Stomach (tissue), 9 donors: ENCODE results near the gene CDH23. TPM values are rescaled to one million over a fixed set of nuclear protein-coding genes. Genes with fewer than 3 reads are reported as not detected.

ENCODE experiments used
- DNase-seq, 2 donors: peaks; one replicate each; pipeline versions ENCODE4 v3.0.0 to v3.0.0-alpha.2; 2013 to 2019
- H3K27ac ChIP-seq, 5 donors: fragments of 200-600 bp in 4 of 5; sonication (generic) in 4 of 5; one replicate each; pipeline ENCODE4 v1.5.1; 2013 to 2019; ENCODE audit warnings: mild to moderate bottlenecking in 1 of 5, moderate library complexity in 1 of 5
- H3K27me3 ChIP-seq, 3 donors: fragments of 200-600 bp; sonication (generic); one replicate each; pipeline ENCODE4 v1.5.1; 2017 to 2019; ENCODE audit warnings: mixed run types in 1 of 3
- H3K36me3 ChIP-seq, 4 donors: fragments of 200-600 bp; sonication (generic); 1 replicate in 3 of 4; 2 replicates in 1 of 4; pipeline ENCODE4 v1.5.1; 2016 to 2019
- H3K4me1 ChIP-seq, 4 donors: fragments of 200-600 bp; sonication (generic); one replicate each; pipeline ENCODE4 v1.5.1; 2016 to 2019
- H3K4me3 ChIP-seq, 4 donors: fragments of 200-600 bp; sonication (generic) in 3 of 4; one replicate each; pipeline ENCODE4 v1.5.1; 2016 to 2019; ENCODE audit warnings: mild to moderate bottlenecking in 1 of 4
- H3K9me3 ChIP-seq, 4 donors: fragments of 200-600 bp; sonication (generic); one replicate each; pipeline ENCODE4 v1.5.1; 2016 to 2019
- EP300 ChIP-seq: sonication (generic); formaldehyde crosslinking; IDR thresholded peaks from one replicate; pipeline ENCODE4 v1.6.1; 2017; ENCODE audit warnings: antibody characterized with exemption
- POLR2A ChIP-seq, 4 donors: fragments of 450-650 bp; IDR thresholded peaks; one replicate each; pipeline ENCODE4 v1.6.1; 2016; ENCODE audit warnings: antibody characterized with exemption in 4 of 4, control low read depth in 2 of 4, mild to moderate bottlenecking in 1 of 4, moderate library complexity in 1 of 4
- POLR2AphosphoS5 ChIP-seq, 3 donors: sonication (generic); formaldehyde crosslinking; IDR thresholded peaks; one replicate each; pipeline ENCODE4 v1.6.1; 2016; ENCODE audit warnings: antibody characterized with exemption in 3 of 3
- WGBS, 5 donors: extraction: QIAGEN DNeasy Blood & Tissue Kit in 3 of 5; methylation state at CpG; one replicate each; pipeline versions ENCODE4 v1.1.5 to v1.1.7; 2013 to 2018; 5-methylcytosine and 5-hydroxymethylcytosine counted together
- intact Hi-C: fragments of 100-400 bp; cut with DNase I; formaldehyde crosslinking; loops from one replicate; pipeline ENCODE4 v1.15.1; 2023; ENCODE audit warnings: low total_unique reads
- polyA plus RNA-seq, 3 donors: library from polyadenylated mRNA; stranded (reverse); fragments of 200-250 nt; gene quantifications; one replicate each; pipeline ENCODE4 v1.2.3, GENCODE V29; 2013
- total RNA-seq, 5 donors: library from RNA; depleted of rRNA; stranded (reverse); fragments of >200 nt; gene quantifications; one replicate each; pipeline versions ENCODE4 v1.1.0 to v1.2.3, GENCODE V29; 2014 to 2016
- TF ChIP-seq, protein P1 (sequence below), 7 experiments: fragments of 450-650 bp in 4 of 7; fragments of 200-600 bp in 3 of 7; sonication (generic) in 3 of 7; IDR thresholded peaks; one replicate each; pipeline ENCODE4 v1.5.1; 2016 to 2019; ENCODE audit warnings: antibody characterized with exemption in 7 of 7, control low read depth in 2 of 7, mild to moderate bottlenecking in 1 of 7
- donor health status: healthy with polysubstance abuse.
- donor health status: Bipolar disorder and iron deficiency.
- donor health status: healthy.

CDH23 gene
- total and polyA plus RNA-seq, 8 donors = 0.31 to 8.2 (median 2.2) TPM

- no peaks in the 10 kb centered on the region for H3K36me3 ChIP-seq
- 60 to 76% (median 70%) methylated on average over 3 of the region's 3 CpGs for WGBS, 5 donors
- TF ChIP-seq POLR2A (IDR thresholded peaks at IDR 0.05) (no peak), POLR2AphosphoS5 (IDR thresholded peaks at IDR 0.05) (no peak), EP300 (no peak)
- TF ChIP-seq, protein P1, sequence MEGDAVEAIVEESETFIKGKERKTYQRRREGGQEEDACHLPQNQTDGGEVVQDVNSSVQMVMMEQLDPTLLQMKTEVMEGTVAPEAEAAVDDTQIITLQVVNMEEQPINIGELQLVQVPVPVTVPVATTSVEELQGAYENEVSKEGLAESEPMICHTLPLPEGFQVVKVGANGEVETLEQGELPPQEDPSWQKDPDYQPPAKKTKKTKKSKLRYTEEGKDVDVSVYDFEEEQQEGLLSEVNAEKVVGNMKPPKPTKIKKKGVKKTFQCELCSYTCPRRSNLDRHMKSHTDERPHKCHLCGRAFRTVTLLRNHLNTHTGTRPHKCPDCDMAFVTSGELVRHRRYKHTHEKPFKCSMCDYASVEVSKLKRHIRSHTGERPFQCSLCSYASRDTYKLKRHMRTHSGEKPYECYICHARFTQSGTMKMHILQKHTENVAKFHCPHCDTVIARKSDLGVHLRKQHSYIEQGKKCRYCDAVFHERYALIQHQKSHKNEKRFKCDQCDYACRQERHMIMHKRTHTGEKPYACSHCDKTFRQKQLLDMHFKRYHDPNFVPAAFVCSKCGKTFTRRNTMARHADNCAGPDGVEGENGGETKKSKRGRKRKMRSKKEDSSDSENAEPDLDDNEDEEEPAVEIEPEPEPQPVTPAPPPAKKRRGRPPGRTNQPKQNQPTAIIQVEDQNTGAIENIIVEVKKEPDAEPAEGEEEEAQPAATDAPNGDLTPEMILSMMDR (IDR thresholded peaks at IDR 0.05) = no peak
- peaks cover 0 to 2% (median under 1%) of the 10 kb centered on the region in 4 donors for H3K4me1 ChIP-seq
- no peaks in the 10 kb centered on the region for H3K9me3 ChIP-seq
- no peak overlapping the region for H3K27ac ChIP-seq
- H3K27me3 ChIP-seq = peaks cover 0 to 40% (median 11%) of the 10 kb centered on the region in 3 donors
- no peak for DNase-seq
- H3K4me3 ChIP-seq = no peak overlapping the region
- intact Hi-C loops = loop anchor here (10.0 kb wide), 1 partner anchor 314 kb away; no protein-coding TSS in a partner anchor
Observed at GRCh38 chr10:71390921-71391690, 5.6 kb upstream of the CDH23 start.

DNA sequence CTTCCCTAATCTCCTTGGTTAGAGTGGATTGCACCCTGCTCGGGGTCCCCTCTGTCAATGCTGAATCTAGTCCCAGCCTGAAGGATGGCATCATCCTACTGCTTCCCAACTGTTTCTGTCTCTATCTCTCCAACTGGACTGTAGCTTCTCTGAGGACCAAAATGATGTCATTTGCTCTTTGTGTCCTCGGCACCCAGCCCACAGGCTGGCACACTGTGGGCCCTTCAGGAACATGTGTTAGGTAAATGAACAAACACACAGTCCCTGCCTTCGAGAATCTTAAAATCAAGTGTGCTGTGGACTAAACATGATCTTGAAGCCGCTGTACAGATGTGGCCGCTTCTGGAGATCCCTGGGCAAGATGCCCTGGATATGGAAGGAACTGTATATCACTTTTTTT is 5.0 kb upstream of the CDH23 start:
- Histone ChIP-seq H3K9me3 (no peaks in the 10 kb centered on the region), H3K36me3 (no peaks in the 10 kb centered on the region), H3K27me3 (peaks cover 0 to 46% (median 17%) of the 10 kb centered on the region in 3 donors), H3K4me1 (peaks cover 3 to 6% (median 4%) of the 10 kb centered on the region in 4 donors), H3K27ac (no peak overlapping the region), H3K4me3 (no peak overlapping the region)
- no peak for DNase-seq
- 74 to 87% (median 78%) methylated on average over 5 of the region's 5 CpGs for WGBS, 5 donors
- no peak for TF ChIP-seq POLR2AphosphoS5 (IDR thresholded peaks at IDR 0.05)
- TF ChIP-seq EP300 = no peak
- TF ChIP-seq POLR2A (IDR thresholded peaks at IDR 0.05) = no peak
- TF ChIP-seq, protein P1 (IDR thresholded peaks at IDR 0.05) = no peak
- intact Hi-C loops = loop anchor here (10.0 kb wide), 1 partner anchor 313 kb away; no protein-coding TSS in a partner anchor

DNA sequence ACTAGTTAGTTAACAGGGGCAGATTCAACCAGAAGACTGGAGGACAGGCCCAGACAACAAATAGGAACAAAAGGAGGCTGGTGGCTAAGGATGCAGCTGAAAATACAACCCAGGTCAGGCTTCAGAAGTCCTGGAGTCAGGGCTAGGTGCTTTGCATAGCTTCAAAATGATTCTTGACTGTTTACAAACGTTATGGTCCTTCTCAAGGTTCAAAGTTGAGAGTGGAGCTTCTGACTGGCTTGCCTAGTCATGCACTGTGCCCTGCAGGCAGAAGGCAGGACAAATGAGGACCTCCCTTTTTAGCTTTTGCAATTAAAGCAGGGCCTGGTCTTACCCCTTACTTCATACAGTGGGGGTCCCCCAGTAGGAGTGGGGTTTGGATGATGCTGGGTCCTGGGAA is 4.4 kb upstream of the CDH23 start:
- H3K4me3 ChIP-seq = no peak overlapping the region
- intact Hi-C loops = loop anchor here (10.0 kb wide), 1 partner anchor 313 kb away; no protein-coding TSS in a partner anchor
- DNase-seq = no peak
- H3K9me3 ChIP-seq = no peaks in the 10 kb centered on the region
- peaks cover 0 to 52% (median 22%) of the 10 kb centered on the region in 3 donors for H3K27me3 ChIP-seq
- peaks cover 8 to 12% (median 10%) of the 10 kb centered on the region in 4 donors for H3K4me1 ChIP-seq
- no peaks in the 10 kb centered on the region for H3K36me3 ChIP-seq
- WGBS, 5 donors = 10 to 54% (median 29%) methylated on average over 1 of the region's 1 CpG
- TF ChIP-seq POLR2AphosphoS5 (IDR thresholded peaks at IDR 0.05) = no peak
- TF ChIP-seq, protein P1 (IDR thresholded peaks at IDR 0.05) = no peak
- H3K27ac ChIP-seq = no peak overlapping the region

GRCh38 chr10:71392791-71393781 is 3.6 kb upstream of the CDH23 start:
- peaks cover 16 to 20% (median 18%) of the 10 kb centered on the region in 4 donors for H3K4me1 ChIP-seq
- intact Hi-C loops = loop anchor here (10.0 kb wide), 1 partner anchor 312 kb away; no protein-coding TSS in a partner anchor

More at GRCh38 chr10:71392791-71393781, 3.6 kb upstream of the CDH23 start:
- TF ChIP-seq EP300 (no peak), POLR2A (IDR thresholded peaks at IDR 0.05) (no peak), POLR2AphosphoS5 (IDR thresholded peaks at IDR 0.05) (no peak)
- TF ChIP-seq, protein P1 (IDR thresholded peaks at IDR 0.05) = no peak
- no peak overlapping the region for H3K27ac ChIP-seq
- no peaks in the 10 kb centered on the region for H3K36me3 ChIP-seq
- H3K9me3 ChIP-seq = no peaks in the 10 kb centered on the region
- DNase-seq = no peak
- no peak overlapping the region for H3K4me3 ChIP-seq
- WGBS, 5 donors = 74 to 83% (median 78%) methylated on average over 15 to 16 of the region's 16 CpGs
- H3K27me3 ChIP-seq = peaks cover 0 to 59% (median 30%) of the 10 kb centered on the region in 3 donors
